NCI-H526 treated with DMSO at 0.1 percent for 48 hours (cell line): ENCODE measurements around the gene MRPS23.

Experiments
- DNase-seq: peaks from one replicate; lab custom pipeline; 2025; lab: John Stamatoyannopoulos, UW

Gene MRPS23

GRCh38 chr17:57849874-57850754 lies at the start of gene MRPS23:
Gene MRPS23, minus strand, starts transcription at chr17:57850044. Its CDS starts 34 bp downstream, at chr17:57850010.
- DNase-seq: peak; percentile 93

- DNase-seq: no peak
Observed at GRCh38 chr17:57899391-57899790, 49.5 kb upstream of the MRPS23 start.

GRCh38 chr17:57898487-57899311 lies 48.9 kb upstream of the MRPS23 start:
- DNase-seq: no peak

GRCh38 chr17:57895382-57896060 lies 45.7 kb upstream of the MRPS23 start:
- no peak for DNase-seq

- DNase-seq: no peak
Observed at GRCh38 chr17:57894848-57895247, 45.0 kb upstream of the MRPS23 start.

- DNase-seq: peak; percentile 42
Observed at GRCh38 chr17:57892820-57893595, 43.2 kb upstream of the MRPS23 start.

GRCh38 chr17:57892146-57892819 lies 42.4 kb upstream of the MRPS23 start:
- DNase-seq: peak; percentile 47

- DNase-seq: no peak
Observed at GRCh38 chr17:57890857-57891232, 41.0 kb upstream of the MRPS23 start.

- no peak for DNase-seq
Observed at GRCh38 chr17:57889892-57890856, 40.3 kb upstream of the MRPS23 start.

- no peak for DNase-seq
Observed at GRCh38 chr17:57889252-57889651, 39.4 kb upstream of the MRPS23 start.

GRCh38 chr17:57888311-57889216 lies 38.7 kb upstream of the MRPS23 start:
- no peak for DNase-seq

- no peak for DNase-seq
Observed at GRCh38 chr17:57887161-57887560, 37.3 kb upstream of the MRPS23 start.

- DNase-seq: no peak
Observed at GRCh38 chr17:57886020-57886419, 36.2 kb upstream of the MRPS23 start.

- no peak for DNase-seq
Observed at GRCh38 chr17:57885148-57885915, 35.5 kb upstream of the MRPS23 start.

- DNase-seq: no peak
Observed at GRCh38 chr17:57881783-57882351, 32.0 kb upstream of the MRPS23 start.

- no peak for DNase-seq
Observed at GRCh38 chr17:57881143-57881542, 31.3 kb upstream of the MRPS23 start.

- no peak for DNase-seq
Observed at GRCh38 chr17:57880086-57880456, 30.2 kb upstream of the MRPS23 start.
